AG04450 (cell line): ENCODE results near the gene SLC39A6. TPM values are rescaled to one million over a fixed set of nuclear protein-coding genes. Genes with fewer than 3 reads are reported as not detected.
"Not testable (repeated sequence)": the region's sequence is repeated elsewhere in the genome, so short reads cannot be mapped to it uniquely, and the experiment has no call there.

ENCODE experiments used
- CTCF ChIA-PET: fragments of 300-600, 350-600 bp; formaldehyde crosslinking; extraction: SDS; loops from one replicate; lab custom pipeline; 2022; ENCODE audit warnings: antibody characterized with exemption, inconsistent platforms; lab: Charles Lee
- POLR2A ChIA-PET: fragments of 350-600 bp; formaldehyde crosslinking; extraction: SDS; loops from one replicate; lab custom pipeline; 2021; ENCODE audit warnings: antibody characterized with exemption, inconsistent platforms; lab: Yijun Ruan, JAX
- DNase-seq: peaks from one replicate; pipeline ENCODE4 v3.0.0-alpha.2; 2011; ENCODE audit warnings: low read depth, low spot score
- H3K27ac ChIP-seq: one replicate; pipeline ENCODE4 v1.5.1; 2012; ENCODE audit warnings: low read depth, low read length, control low read depth
- H3K27me3 ChIP-seq: one replicate; pipeline ENCODE4 v1.6.0; 2012; ENCODE audit warnings: low read length; ENCODE audit not compliant: control insufficient read depth, insufficient read depth
- H3K4me3 ChIP-seq: 2 replicates; pipeline ENCODE4 v1.5.1; 2011; ENCODE audit warnings: mild to moderate bottlenecking, low read depth, low read length, control low read depth
- H3K9me3 ChIP-seq: 2 replicates; pipeline ENCODE4 v1.5.1; 2012; ENCODE audit warnings: low read length; ENCODE audit not compliant: control insufficient read depth, insufficient read depth
- polyA plus RNA-seq: library from polyadenylated mRNA; depleted of rRNA; stranded (reverse); fragments of >200 nt; gene quantifications from 2 replicates; pipeline ENCODE4 v1.2.3, GENCODE V29; 2011
- TF ChIP-seq, protein P1 (sequence below): IDR thresholded peaks from 2 replicates; pipeline ENCODE4 v1.5.1; 2011; ENCODE audit warnings: low read depth, low read length, control low read depth, inconsistent platforms

Gene SLC39A6
- polyA plus RNA-seq, 1 experiment = 123 TPM

DNA sequence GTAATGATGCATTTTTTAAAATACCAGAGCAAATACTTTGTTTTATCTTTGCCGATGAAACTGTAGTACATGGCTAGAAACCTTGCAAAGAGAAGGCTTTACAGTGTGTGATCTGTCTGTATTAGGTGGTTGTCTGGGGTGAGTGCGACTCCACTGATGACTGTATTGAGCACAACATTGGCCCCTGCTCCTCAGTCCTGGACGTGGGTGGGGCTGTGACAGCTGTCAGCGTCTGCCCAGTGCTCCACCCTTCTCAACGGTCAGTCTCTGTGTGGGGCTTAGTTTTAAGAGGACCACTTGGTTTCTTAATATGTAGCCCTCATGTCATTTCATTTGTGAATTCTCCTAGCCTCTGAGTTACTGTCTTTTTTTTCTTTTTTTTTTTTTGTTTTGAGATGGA is 40.8 kb upstream of the SLC39A6 start:
- TF ChIP-seq, protein P1, sequence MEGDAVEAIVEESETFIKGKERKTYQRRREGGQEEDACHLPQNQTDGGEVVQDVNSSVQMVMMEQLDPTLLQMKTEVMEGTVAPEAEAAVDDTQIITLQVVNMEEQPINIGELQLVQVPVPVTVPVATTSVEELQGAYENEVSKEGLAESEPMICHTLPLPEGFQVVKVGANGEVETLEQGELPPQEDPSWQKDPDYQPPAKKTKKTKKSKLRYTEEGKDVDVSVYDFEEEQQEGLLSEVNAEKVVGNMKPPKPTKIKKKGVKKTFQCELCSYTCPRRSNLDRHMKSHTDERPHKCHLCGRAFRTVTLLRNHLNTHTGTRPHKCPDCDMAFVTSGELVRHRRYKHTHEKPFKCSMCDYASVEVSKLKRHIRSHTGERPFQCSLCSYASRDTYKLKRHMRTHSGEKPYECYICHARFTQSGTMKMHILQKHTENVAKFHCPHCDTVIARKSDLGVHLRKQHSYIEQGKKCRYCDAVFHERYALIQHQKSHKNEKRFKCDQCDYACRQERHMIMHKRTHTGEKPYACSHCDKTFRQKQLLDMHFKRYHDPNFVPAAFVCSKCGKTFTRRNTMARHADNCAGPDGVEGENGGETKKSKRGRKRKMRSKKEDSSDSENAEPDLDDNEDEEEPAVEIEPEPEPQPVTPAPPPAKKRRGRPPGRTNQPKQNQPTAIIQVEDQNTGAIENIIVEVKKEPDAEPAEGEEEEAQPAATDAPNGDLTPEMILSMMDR = no peak
- no peak for DNase-seq
- Histone ChIP-seq H3K27ac (no peak overlapping the region), H3K9me3 (no peaks in the 10 kb centered on the region), H3K4me3 (no peak overlapping the region), H3K27me3 (no peaks in the 10 kb centered on the region)
- POLR2A ChIA-PET = interaction anchor here (0.7 kb wide), 1 partner anchor 17 kb away, joined by 3 read pairs; no protein-coding TSS in a partner anchor
- CTCF ChIA-PET = interaction anchor here (0.6 kb wide), 1 partner anchor 21 kb away, joined by 4 read pairs; no protein-coding TSS in a partner anchor

DNA sequence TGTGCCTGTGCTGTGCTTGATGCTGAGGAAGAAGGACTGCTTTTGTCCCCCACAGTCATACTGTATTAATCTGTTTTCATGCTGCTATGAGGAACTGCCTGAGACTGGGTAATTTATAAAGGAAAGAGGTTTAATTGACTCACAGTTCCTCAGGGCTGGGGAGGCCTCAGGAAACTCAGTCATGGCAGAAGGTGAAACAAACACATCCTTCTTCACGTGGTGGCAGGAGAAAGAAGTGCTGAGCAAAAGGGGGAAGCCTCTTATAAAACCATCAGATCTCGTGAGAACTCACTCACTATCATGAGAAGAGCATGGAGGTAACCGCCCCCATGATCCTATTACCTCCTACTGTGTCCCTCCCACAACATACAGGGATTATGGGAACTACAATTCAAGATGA is 39.2 kb upstream of the SLC39A6 start:
- CTCF ChIA-PET, H3K4me3 ChIP-seq, H3K9me3 ChIP-seq, H3K27ac ChIP-seq, H3K27me3 ChIP-seq, DNase-seq, POLR2A ChIA-PET: not testable (repeated sequence)

DNA sequence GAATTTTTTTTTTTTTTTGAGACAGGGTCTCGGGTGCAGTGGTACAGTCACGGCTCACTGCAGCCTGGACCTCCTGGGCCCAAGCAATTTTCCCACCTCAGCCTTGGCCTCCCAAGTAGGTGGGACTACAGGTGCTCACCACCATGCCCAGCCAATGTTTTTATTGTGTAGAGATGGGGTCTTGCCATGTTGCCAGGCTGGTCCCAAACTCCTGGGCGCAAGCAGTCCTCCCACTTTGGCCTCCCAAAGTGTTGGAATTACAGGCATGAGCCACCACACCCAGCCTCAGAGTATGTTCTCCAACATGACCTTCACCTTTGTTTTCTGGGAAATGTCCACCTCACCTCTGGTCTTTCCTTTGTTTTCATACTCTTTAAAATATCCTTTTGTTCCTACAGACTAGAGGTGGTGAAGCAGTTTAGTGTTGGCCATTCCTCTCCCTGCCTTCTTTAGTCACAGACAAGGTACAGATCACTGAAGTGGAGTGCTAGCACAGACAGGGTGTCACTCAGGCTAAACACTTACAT is 38.6 kb upstream of the SLC39A6 start:
- TF ChIP-seq, protein P1 = no peak
- no peak overlapping the region for H3K4me3 ChIP-seq
- ChIA-PET CTCF (no interaction called here), POLR2A (no interaction called here)
- H3K9me3 ChIP-seq = no peaks in the 10 kb centered on the region
- no peaks in the 10 kb centered on the region for H3K27me3 ChIP-seq
- H3K27ac ChIP-seq = no peak overlapping the region
- no peak for DNase-seq

DNA sequence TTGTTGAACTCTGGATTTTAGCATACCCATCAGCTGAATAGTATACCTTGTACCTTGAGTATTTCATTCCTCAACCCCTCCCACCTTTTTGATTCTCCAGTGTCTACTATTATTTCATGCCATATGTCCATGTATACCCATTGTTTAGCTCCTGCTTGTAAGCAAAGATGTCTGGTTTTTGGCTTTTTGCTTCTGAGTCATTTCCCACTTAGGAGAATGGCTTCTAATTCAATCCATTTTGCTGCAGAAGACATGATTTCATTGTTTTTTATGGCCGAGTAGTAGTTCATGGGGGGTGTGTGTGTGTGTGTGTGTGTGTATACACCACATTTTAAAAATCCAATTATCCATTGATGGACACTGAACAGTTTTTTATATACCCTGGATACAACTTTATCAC is 33.8 kb upstream of the SLC39A6 start:
- Histone ChIP-seq H3K27me3 (no peaks in the 10 kb centered on the region), H3K9me3 (no peaks in the 10 kb centered on the region), H3K27ac (no peak overlapping the region), H3K4me3 (no peak overlapping the region)
- TF ChIP-seq, protein P1 = no peak
- CTCF ChIA-PET = no interaction called here
- POLR2A ChIA-PET = no interaction called here
- DNase-seq = no peak

DNA sequence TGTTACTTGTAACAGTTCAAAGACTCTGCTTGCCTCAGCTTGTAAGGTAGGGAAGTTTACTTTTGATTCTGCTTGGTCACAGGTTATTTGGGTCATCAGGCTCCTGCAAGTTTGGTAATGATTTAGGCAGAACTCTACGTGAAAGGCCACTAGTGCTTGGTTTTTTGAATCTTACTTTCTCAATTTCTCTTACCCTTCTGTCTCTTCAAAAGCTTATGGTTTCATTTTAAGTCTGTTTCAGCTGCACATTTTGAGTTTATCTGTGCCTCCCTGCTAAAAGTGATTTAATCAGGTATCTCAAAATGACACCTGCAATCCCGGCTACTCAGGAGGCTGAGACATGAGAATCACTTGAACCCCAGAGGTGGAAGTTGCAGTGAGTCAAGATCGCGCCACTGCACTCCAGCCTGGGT is 31.8 kb upstream of the SLC39A6 start:
- Histone ChIP-seq H3K9me3 (no peaks in the 10 kb centered on the region), H3K4me3 (no peak overlapping the region), H3K27me3 (no peaks in the 10 kb centered on the region), H3K27ac (no peak overlapping the region)
- TF ChIP-seq, protein P1 = no peak
- DNase-seq = no peak
- POLR2A ChIA-PET = no interaction called here
- CTCF ChIA-PET = interaction anchor here (0.7 kb wide), 1 partner anchor 143 kb away, joined by 3 read pairs; no protein-coding TSS in a partner anchor
